GM12873 (cell line): Measurements from ENCODE around the gene FLAD1.

Experiments
- TF ChIP-seq, protein P1 (sequence below): IDR thresholded peaks from 2 replicates; pipeline ENCODE4 v1.5.1; 2012; ENCODE audit warnings: low read depth, mild to moderate bottlenecking, moderate library complexity, low read length, control low read depth; ENCODE audit not compliant: insufficient read depth; ENCODE audit errors: missing control alignments

Gene FLAD1

DNA sequence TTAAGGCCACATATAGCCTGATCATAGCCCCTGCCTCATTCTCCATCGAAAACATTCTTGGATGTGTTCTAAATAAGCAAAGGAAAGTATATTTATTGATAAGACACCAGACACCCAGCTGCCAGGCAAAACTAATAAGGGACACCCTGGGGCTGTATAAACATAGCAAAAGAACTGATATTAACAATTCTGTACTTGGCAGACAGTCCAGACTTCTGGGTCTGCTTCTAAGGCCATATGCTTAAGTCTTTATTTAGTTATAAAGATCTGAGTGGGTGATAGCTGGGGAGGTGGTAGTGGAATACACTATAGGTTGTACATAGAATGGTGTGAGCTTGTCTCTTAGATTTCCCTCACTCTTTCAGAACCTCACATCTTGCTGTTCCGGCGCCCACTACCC lies 4.8 kb upstream of the FLAD1 start:
- TF ChIP-seq, protein P1, sequence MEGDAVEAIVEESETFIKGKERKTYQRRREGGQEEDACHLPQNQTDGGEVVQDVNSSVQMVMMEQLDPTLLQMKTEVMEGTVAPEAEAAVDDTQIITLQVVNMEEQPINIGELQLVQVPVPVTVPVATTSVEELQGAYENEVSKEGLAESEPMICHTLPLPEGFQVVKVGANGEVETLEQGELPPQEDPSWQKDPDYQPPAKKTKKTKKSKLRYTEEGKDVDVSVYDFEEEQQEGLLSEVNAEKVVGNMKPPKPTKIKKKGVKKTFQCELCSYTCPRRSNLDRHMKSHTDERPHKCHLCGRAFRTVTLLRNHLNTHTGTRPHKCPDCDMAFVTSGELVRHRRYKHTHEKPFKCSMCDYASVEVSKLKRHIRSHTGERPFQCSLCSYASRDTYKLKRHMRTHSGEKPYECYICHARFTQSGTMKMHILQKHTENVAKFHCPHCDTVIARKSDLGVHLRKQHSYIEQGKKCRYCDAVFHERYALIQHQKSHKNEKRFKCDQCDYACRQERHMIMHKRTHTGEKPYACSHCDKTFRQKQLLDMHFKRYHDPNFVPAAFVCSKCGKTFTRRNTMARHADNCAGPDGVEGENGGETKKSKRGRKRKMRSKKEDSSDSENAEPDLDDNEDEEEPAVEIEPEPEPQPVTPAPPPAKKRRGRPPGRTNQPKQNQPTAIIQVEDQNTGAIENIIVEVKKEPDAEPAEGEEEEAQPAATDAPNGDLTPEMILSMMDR: no peak

DNA sequence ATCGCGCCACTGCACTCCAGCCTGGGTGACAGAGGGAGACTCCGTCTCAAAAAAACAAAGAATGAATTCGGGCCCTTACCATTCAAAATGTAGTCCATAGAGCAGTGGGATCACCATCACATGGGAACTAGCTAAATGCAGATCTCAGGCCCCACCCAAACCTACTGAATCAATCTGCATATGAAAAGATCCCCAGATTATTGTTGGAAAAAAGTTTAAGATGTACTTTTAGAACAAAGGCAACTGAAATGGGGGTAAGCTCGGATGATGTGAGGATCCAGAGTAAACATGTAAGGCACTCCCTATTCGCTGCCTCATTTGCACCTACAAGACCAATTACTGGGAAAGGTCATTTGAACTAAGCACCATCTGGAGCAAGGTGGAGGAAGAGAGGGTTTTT lies 803 bp upstream of the FLAD1 start:
- TF ChIP-seq, protein P1: no peak

DNA sequence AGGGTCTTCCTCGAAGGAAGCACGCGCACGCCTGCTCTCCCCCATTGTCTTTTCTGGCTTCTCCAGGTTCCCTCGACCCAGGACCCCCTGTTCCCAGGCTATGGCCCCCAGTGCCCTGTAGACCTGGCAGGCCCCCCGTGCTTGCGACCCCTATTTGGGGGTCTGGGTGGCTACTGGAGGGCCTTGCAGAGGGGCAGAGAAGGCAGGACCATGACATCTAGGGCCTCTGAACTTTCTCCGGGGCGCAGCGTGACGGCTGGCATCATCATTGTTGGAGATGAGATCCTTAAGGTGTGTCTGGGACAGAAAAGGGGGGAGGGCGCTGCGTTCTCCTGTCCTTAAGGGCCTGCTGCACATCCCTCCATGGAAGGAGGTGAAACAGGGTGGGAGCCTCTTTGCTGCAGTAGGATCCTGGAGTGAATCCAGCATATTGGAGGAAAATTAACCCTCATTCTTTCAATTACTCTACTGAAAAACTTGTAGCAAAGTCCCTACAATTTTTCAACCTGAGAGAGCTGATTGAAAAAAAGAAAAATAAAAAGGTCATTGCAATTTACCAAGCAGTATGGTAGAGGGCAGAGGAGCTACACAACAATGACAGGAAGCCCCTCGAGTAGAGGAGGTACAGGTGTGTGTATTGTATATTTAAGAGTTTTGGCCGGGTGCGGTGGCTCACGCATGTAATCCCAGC lies 777 bp downstream of the FLAD1 start:
- TF ChIP-seq, protein P1: no peak

DNA sequence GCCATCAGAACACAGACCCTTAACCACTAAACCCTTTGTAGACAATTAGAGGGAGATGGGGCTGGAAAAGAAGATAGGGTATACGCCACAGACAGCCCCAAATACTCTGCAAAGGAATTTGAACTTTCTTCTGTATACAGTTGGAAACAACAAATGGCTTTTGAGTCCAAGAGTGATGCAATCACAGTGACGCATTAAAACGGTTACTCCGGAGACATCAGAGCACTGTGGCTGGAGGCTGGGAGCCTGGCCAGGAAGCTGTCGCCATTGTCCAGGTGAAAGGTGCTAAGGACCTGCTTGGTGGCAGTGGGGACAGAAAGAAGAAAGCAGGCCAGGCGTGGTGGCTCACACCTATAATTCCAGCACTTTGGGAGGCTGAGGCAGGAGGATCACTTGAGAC lies 4.2 kb downstream of the FLAD1 start:
- TF ChIP-seq, protein P1: no peak

DNA sequence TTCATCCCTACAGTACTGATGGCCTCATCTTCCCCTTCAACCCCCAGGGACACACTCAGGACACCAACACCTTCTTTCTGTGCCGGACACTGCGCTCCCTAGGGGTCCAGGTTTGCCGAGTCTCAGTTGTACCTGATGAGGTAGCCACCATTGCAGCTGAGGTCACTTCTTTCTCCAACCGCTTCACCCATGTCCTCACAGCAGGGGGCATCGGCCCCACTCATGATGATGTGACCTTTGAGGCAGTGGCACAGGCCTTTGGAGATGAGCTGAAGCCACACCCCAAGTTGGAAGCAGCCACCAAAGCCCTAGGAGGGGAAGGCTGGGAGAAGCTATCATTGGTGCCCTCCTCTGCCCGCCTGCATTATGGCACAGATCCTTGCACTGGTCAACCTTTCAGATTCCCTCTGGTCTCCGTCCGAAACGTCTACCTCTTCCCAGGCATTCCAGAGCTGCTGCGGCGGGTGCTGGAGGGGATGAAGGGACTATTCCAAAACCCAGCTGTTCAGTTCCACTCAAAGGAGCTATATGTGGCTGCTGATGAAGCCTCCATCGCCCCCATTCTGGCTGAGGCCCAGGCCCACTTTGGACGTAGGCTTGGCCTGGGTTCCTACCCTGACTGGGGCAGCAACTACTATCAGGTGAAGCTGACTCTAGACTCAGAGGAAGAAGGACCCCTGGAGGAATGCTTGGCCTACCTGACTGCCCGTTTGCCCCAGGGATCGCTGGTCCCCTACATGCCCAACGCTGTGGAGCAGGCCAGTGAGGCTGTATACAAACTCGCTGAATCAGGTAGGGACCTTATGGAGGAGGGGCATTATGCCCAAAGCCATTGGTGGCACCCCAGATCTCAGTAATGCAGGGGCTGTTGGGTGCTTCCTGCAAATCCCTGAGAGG lies 5.2 kb downstream of the FLAD1 start:
- TF ChIP-seq, protein P1: peak; percentile 28

DNA sequence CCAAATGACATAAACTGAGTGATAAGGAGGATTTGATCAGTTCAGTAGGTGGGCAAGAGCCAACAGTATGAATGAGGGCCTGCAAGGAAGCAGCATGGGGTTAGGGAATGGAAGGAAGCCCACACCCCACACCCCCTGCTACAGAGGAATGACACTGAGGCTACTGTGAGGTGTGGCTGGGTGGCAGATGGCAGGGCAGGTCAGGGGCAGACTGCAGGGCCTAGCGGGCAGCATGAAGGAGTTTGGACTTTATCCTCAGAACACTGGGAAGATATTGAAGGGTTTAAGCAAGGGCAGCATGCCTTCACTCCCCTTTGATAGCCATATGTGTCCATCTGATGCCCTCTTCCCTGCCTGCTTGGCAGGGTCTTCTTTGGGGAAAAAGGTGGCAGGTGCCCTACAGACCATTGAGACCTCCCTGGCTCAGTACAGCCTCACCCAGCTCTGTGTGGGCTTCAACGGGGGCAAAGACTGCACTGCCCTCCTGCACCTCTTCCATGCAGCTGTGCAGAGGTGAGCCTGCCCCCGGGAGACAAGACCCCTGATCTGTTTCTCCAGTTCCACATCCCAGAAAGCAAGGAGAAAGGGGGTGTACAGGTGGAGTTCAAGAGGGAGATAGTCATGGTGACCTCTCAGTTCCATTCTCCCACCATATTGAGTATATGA lies 6.2 kb downstream of the FLAD1 start:
- TF ChIP-seq, protein P1: no peak

DNA sequence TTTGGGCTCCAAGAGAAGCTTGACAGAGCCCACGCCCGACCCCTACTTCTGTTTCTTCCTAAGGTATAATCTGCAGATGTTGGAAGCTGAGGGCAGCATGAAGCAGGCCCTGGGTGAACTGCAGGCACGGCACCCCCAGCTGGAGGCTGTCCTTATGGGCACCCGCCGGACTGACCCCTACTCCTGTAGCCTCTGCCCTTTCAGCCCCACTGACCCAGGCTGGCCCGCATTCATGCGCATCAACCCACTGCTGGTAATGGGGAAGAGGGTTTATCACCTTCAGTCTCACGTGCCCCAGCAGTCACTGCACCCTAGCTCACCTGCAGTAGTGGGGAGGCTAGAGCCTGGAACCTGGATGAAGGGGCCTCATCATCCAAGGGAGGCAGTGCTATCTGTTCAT lies 7.1 kb downstream of the FLAD1 start:
- TF ChIP-seq, protein P1: no peak
